ENCODE results near the gene DCAF7.

Gene DCAF7

DNA sequence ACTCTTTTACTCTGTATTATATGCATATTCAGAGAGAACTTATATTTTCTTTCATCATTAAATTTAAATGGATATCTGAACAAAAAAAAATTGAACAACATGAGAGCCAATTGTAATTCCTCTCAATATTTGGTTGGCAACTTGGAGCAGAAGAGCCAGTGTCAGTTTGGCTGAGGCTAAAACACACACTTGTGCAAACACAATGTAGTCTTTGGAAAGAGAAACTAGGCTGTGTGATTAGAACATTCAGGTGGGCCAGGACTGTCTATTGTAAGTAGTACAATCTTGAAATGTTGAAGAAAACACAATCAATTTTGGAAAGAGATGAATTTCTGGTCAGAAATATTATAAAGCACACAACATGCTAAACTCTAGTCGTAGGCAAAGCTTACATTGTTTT lies 17.0 kb downstream of the DCAF7 start:
- Histone ChIP-seq H3K4ac (ENCODE audit: low read depth, low read length) (no peak overlapping the region), H3K23ac (ENCODE audit: low read length) (no peak overlapping the region), H3K4me3 (ENCODE audit: low read depth, low read length) (no peak overlapping the region), H3K27ac (ENCODE audit: low read depth, low read length) (no peak overlapping the region), H3K79me2 (ENCODE audit: control insufficient read depth, insufficient read depth, low read length, poor library complexity) (peaks cover 1% of the 10 kb centered on the region), H3K27me3 (ENCODE audit: insufficient read depth, low read length) (no peaks in the 10 kb centered on the region), H2BK5ac (ENCODE audit: low read depth, low read length, poor library complexity) (no peak overlapping the region), H3K9me3 (ENCODE audit: insufficient read depth, low read depth, low read length) (peaks cover 2% of the 10 kb centered on the region), H4K91ac (ENCODE audit: low read depth, low read length) (no peak overlapping the region), H2AK5ac (ENCODE audit: low read length) (no peak overlapping the region), H3K4me2 (ENCODE audit: low read length) (no peak overlapping the region), H2BK120ac (ENCODE audit: insufficient read depth, low read length, poor library complexity) (no peak overlapping the region), H4K8ac (ENCODE audit: low read depth, low read length) (no peak overlapping the region), H3K36me3 (ENCODE audit: control insufficient read depth in 1 of 2, insufficient read depth in 2 of 2, low read length in 2 of 2) (no peaks in the 10 kb centered on the region), H3K14ac (ENCODE audit: low read length) (no peak overlapping the region), H2AFZ (ENCODE audit: insufficient read depth, low read length, poor library complexity) (no peak overlapping the region), H3K4me1 (ENCODE audit: control insufficient read depth in 1 of 2, insufficient read depth in 2 of 2, low read length in 2 of 2) (peaks cover 0 to 2% of the 10 kb centered on the region in 2 experiments), H3K18ac (ENCODE audit: low read length) (no peak overlapping the region), H4K12ac (ENCODE audit: low read depth, low read length) (no peak overlapping the region), H3K9ac (ENCODE audit: low read length) (no peak overlapping the region), H2BK12ac (ENCODE audit: low read length) (no peak overlapping the region), H3K79me1 (ENCODE audit: low read length) (no peaks in the 10 kb centered on the region)
- no CpG with 5 or more reads among the region's 1 CpG for WGBS (ENCODE audit: extremely low coverage, insufficient coverage, insufficient read length)
- DNase-seq = no peak

DNA sequence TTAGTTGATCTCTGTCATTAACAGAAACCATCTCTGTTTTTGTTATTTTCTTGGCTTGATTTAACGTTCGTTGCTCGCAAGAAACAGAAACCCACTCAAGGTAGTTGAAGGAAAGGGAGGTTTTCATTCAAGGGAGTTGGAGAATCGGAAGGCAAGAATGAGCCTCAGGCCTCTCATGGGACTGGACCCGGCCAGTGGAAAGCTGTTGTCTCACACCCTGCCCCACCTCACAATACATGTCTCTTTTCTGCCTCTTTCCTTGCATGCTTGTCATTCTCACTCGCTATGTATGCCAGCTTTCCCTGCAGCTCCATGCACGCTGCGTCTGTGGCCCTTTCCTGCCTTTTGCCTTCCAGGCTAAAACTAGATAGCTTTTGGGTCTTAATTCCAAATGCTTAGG lies 18.3 kb downstream of the DCAF7 start:
- WGBS (ENCODE audit: extremely low coverage, insufficient coverage, insufficient read length) = no CpG with 5 or more reads among the region's 8 CpGs
- no peak overlapping the region for H2AK5ac ChIP-seq (ENCODE audit: low read length)
- no peaks in the 10 kb centered on the region for H3K27me3 ChIP-seq (ENCODE audit: insufficient read depth, low read length)

DNA sequence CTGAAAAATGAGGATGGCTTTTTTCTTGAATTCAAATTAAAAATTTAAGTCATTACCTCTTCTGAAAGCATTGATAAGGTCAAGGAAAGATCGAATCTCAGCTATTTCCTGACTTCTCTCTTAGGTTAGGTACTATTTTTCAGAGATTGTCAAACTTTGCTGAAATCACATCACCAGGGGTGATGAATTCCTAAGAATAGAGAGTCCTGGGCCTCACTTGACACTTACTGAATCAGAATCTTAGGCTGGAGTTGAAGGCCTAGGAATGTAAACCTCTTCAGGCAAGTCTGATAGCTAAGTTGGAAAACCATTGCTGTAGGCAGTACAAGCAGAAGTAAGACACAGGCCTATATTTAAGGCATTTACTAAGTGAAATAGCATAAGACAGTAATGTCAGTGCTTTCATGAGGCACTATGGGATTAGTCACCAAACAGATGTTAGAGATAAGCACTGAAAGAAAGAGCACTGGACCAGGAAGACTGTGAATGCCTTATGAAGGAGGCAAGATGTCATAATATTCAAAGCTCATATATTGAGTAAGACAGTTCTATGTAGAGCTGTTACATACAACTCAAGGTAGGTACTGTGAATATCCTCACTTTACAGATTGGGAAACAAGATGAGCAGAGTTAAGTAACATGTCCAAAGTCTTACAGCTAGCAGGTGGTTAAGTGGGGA lies 21.5 kb downstream of the DCAF7 start:
- Histone ChIP-seq H4K91ac (ENCODE audit: low read depth, low read length) (no peak overlapping the region), H2AK5ac (ENCODE audit: low read length) (no peak overlapping the region), H2BK120ac (ENCODE audit: insufficient read depth, low read length, poor library complexity) (no peak overlapping the region), H3K27me3 (ENCODE audit: insufficient read depth, low read length) (no peaks in the 10 kb centered on the region), H3K23ac (ENCODE audit: low read length) (no peak overlapping the region), H3K79me2 (ENCODE audit: control insufficient read depth, insufficient read depth, low read length, poor library complexity) (peaks cover 1% of the 10 kb centered on the region), H3K79me1 (ENCODE audit: low read length) (no peaks in the 10 kb centered on the region), H3K36me3 (ENCODE audit: control insufficient read depth in 1 of 2, insufficient read depth in 2 of 2, low read length in 2 of 2) (no peaks in the 10 kb centered on the region), H2AFZ (ENCODE audit: insufficient read depth, low read length, poor library complexity) (no peak overlapping the region), H3K4ac (ENCODE audit: low read depth, low read length) (no peak overlapping the region), H4K12ac (ENCODE audit: low read depth, low read length) (no peak overlapping the region), H3K9ac (ENCODE audit: low read length) (no peak overlapping the region), H3K27ac (ENCODE audit: low read depth, low read length) (no peak overlapping the region), H3K14ac (ENCODE audit: low read length) (no peak overlapping the region), H2BK5ac (ENCODE audit: low read depth, low read length, poor library complexity) (no peak overlapping the region), H3K4me2 (ENCODE audit: low read length) (no peak overlapping the region), H3K4me3 (ENCODE audit: low read depth, low read length) (no peak overlapping the region), H3K9me3 (ENCODE audit: insufficient read depth, low read depth, low read length) (no peaks in the 10 kb centered on the region), H3K18ac (ENCODE audit: low read length) (no peak overlapping the region), H4K8ac (ENCODE audit: low read depth, low read length) (no peak overlapping the region), H3K4me1 (ENCODE audit: control insufficient read depth in 1 of 2, insufficient read depth in 2 of 2, low read length in 2 of 2) (peaks cover 0 to 2% of the 10 kb centered on the region in 2 experiments), H2BK12ac (ENCODE audit: low read length) (no peak overlapping the region)
- WGBS (ENCODE audit: extremely low coverage, insufficient coverage, insufficient read length) = no CpG with 5 or more reads among the region's 1 CpG
- peak; percentile 61 to 93 for DNase-seq

More for the DNA sequence above, 18.3 kb downstream of the DCAF7 start:
- H3K4me1 ChIP-seq (ENCODE audit: control insufficient read depth in 1 of 2, insufficient read depth in 2 of 2, low read length in 2 of 2) = peaks cover 0 to 2% of the 10 kb centered on the region in 2 experiments
- H3K4me2 ChIP-seq (ENCODE audit: low read length) = no peak overlapping the region
- H3K36me3 ChIP-seq (ENCODE audit: control insufficient read depth in 1 of 2, insufficient read depth in 2 of 2, low read length in 2 of 2) = no peaks in the 10 kb centered on the region
- peaks cover 2% of the 10 kb centered on the region for H3K9me3 ChIP-seq (ENCODE audit: insufficient read depth, low read depth, low read length)
- no peaks in the 10 kb centered on the region for H3K79me1 ChIP-seq (ENCODE audit: low read length)
- no peak overlapping the region for H3K27ac ChIP-seq (ENCODE audit: low read depth, low read length)
- H3K4ac ChIP-seq (ENCODE audit: low read depth, low read length) = no peak overlapping the region
- no peak overlapping the region for H3K4me3 ChIP-seq (ENCODE audit: low read depth, low read length)
- H2BK120ac ChIP-seq (ENCODE audit: insufficient read depth, low read length, poor library complexity) = no peak overlapping the region
- no peak overlapping the region for H2BK5ac ChIP-seq (ENCODE audit: low read depth, low read length, poor library complexity)
- peak; percentile 3 to 26 for DNase-seq
- no peak overlapping the region for H4K8ac ChIP-seq (ENCODE audit: low read depth, low read length)
- no peak overlapping the region for H3K23ac ChIP-seq (ENCODE audit: low read length)
- H2BK12ac ChIP-seq (ENCODE audit: low read length) = no peak overlapping the region
- H2AFZ ChIP-seq (ENCODE audit: insufficient read depth, low read length, poor library complexity) = no peak overlapping the region
- H3K79me2 ChIP-seq (ENCODE audit: control insufficient read depth, insufficient read depth, low read length, poor library complexity) = peaks cover 1% of the 10 kb centered on the region
- no peak overlapping the region for H4K12ac ChIP-seq (ENCODE audit: low read depth, low read length)
- no peak overlapping the region for H4K91ac ChIP-seq (ENCODE audit: low read depth, low read length)
- H3K18ac ChIP-seq (ENCODE audit: low read length) = no peak overlapping the region
- H3K9ac ChIP-seq (ENCODE audit: low read length) = no peak overlapping the region
- H3K14ac ChIP-seq (ENCODE audit: low read length) = no peak overlapping the region

DNA sequence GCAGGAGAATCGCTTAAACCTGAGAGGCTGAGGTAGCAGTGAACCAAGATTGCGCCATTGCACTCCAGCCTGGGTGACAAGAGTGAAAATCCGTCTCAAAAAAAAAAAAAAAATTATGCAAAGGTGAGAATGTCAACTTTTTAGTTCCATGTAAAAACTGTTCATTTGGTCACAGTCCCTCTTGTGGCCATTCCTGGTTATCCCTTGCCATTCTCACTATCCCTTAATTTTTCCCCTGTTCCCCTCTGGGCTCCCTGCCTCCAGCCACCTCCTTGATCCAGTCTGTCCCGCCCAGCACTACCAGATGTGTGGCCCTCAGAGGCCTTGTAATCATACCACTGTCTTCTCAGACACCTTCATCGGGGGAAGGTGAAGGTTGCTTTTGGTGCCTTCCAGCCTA lies 23.4 kb downstream of the DCAF7 start:
- Histone ChIP-seq H3K9ac (ENCODE audit: low read length) (no peak overlapping the region), H3K9me3 (ENCODE audit: insufficient read depth, low read depth, low read length) (no peaks in the 10 kb centered on the region), H3K23ac (ENCODE audit: low read length) (no peak overlapping the region), H3K27ac (ENCODE audit: low read depth, low read length) (no peak overlapping the region), H3K4me2 (ENCODE audit: low read length) (no peak overlapping the region), H3K4me1 (ENCODE audit: control insufficient read depth in 1 of 2, insufficient read depth in 2 of 2, low read length in 2 of 2) (peaks cover 0 to 5% of the 10 kb centered on the region in 2 experiments), H4K91ac (ENCODE audit: low read depth, low read length) (no peak overlapping the region), H3K27me3 (ENCODE audit: insufficient read depth, low read length) (no peaks in the 10 kb centered on the region), H3K18ac (ENCODE audit: low read length) (no peak overlapping the region), H4K8ac (ENCODE audit: low read depth, low read length) (no peak overlapping the region), H3K36me3 (ENCODE audit: control insufficient read depth in 1 of 2, insufficient read depth in 2 of 2, low read length in 2 of 2) (peaks cover 3% of the 10 kb centered on the region in 2 experiments), H3K4ac (ENCODE audit: low read depth, low read length) (no peak overlapping the region), H2BK5ac (ENCODE audit: low read depth, low read length, poor library complexity) (no peak overlapping the region), H2BK120ac (ENCODE audit: insufficient read depth, low read length, poor library complexity) (no peak overlapping the region), H4K12ac (ENCODE audit: low read depth, low read length) (no peak overlapping the region), H3K79me1 (ENCODE audit: low read length) (no peaks in the 10 kb centered on the region), H3K14ac (ENCODE audit: low read length) (no peak overlapping the region), H2BK12ac (ENCODE audit: low read length) (no peak overlapping the region), H2AK5ac (ENCODE audit: low read length) (no peak overlapping the region), H3K79me2 (ENCODE audit: control insufficient read depth, insufficient read depth, low read length, poor library complexity) (no peaks in the 10 kb centered on the region), H3K4me3 (ENCODE audit: low read depth, low read length) (no peak overlapping the region), H2AFZ (ENCODE audit: insufficient read depth, low read length, poor library complexity) (no peak overlapping the region)
- DNase-seq = peak in 1 of 2 donors; percentile 8
- WGBS (ENCODE audit: extremely low coverage, insufficient coverage, insufficient read length) = no CpG with 5 or more reads among the region's 5 CpGs
